ENCODE measurements around the gene PHACTR3.

- no peak for TF ChIP-seq CTCF (IDR thresholded peaks at IDR 0.05)
- TF ChIP-seq REST (IDR thresholded peaks at IDR 0.05; ENCODE audit: insufficient read depth in 1 of 2, low read depth in 2 of 2, low read length in 1 of 2) = no peak
- no peak for TF ChIP-seq TCF7L2 (IDR thresholded peaks at IDR 0.05; ENCODE audit: low read depth, low read length)
- TF ChIP-seq POLR2AphosphoS5 (IDR thresholded peaks at IDR 0.05; ENCODE audit: low read depth, low read length) = no peak
Measured at GRCh38 chr20:59828125-59829053, 224.0 kb downstream of the PHACTR3 start.
